GM10847 (cell line): ENCODE results near the gene PMM1.

Experiments
- POLR2A ChIP-seq: IDR thresholded peaks from 2 replicates; pipeline ENCODE4 v1.6.1; 2011; ENCODE audit not compliant: insufficient read length; ENCODE audit errors: extremely low read depth

The PMM1 gene

DNA sequence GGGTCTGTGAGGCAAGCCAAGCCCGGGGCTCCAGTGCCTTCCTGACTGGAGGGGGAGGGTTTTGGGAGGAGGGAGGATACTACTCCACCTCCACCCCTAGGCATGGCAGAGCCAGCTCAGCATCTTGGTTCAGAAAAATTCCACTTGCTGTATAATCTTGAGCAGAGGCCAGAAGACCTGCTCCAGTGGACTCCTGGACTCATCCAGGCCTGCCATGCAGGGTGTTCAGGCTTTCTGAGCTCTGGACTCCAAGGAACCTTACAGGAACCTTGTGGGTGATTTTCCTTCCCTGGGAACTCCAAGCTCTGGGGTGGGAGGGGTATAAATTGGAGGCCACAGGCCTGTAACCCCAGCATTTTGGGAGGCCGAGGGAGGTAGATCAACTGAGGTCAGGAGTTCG is 19.4 kb downstream of the PMM1 start:
- TF ChIP-seq POLR2A, result no peak

DNA sequence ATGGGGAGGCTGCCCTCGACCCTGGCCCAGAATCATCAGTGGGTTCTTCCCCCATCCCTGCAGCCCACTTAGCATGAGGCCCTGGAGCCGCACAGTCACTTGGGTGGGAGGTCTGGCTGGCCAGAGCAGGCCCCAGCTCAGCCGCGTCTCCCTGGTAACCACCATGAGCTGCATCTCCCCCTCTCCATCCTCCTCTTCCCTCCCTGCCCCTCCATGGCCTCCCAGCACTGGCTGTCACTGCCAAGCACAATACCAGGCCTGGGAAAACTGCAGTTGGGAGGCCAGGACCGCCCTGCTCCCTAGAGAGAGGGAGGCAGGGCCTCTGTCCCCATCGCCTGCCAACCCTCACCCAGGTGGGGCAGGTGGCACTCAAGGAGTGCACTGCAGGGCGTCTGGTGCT is 20.8 kb downstream of the PMM1 start:
- TF ChIP-seq POLR2A, result no peak

DNA sequence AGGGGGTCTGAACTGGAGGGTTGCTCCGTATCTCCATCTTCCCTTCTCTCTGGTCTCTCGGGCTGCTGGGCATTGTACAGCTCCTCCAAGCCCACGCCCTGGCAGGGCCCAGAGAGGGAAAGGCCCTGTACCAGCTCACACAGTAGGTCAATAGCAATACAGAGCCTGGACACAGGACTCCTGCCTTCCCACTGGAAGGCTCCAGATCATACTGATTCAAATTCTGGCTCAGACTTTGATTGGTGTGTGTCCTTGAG is 22.2 kb downstream of the PMM1 start:
- TF ChIP-seq POLR2A, result no peak

DNA sequence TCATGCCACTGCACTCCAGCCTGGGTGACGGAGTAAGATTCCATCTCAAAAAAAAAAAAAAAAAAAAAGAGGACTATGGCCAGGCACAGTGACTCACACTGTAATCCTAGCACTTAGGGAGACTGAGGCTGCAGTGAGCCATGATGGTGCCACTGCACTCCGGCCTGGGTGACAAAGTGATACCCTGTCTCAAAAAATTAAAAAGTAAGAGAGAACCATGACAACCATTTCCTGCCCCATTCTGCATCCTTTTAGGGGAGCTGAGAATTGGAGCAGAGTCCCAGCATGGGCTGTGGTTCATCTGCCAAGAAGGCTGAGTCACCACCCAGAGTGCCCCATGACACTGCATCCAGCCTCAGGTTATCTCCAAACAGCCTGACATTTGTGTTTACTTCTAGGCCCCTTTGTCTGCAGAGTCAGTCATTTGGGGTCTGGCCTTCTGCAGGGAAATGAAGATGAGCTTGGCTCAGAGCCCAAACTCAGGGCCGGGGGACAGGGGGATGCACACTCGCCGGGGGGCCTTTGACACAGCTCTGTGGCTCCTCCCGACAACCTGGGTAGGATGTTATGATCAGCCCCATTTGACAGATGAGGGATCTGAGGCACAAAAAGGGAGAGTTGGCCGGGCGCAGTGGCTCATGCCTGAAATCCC is 24.1 kb downstream of the PMM1 start:
- no peak for TF ChIP-seq POLR2A

DNA sequence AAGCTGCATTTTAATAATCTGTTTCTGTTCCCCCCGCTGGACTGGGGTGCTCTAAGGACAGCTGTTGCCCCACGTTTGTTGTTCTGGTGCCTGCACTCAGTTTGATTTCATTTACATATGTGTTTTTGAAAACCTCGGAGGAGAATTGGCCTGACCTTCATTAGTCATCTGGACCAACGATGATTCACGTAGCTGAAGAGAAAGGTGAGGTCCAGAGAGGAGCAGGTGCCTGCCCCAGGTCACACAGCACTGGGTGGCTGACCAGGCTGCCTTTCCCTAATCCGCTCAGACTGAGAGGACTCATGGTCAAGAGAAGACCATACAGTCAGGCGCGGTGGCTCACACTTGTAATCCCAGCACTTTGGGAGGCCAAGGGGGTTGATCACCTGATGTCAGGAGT is 25.1 kb downstream of the PMM1 start:
- no peak for TF ChIP-seq POLR2A

DNA sequence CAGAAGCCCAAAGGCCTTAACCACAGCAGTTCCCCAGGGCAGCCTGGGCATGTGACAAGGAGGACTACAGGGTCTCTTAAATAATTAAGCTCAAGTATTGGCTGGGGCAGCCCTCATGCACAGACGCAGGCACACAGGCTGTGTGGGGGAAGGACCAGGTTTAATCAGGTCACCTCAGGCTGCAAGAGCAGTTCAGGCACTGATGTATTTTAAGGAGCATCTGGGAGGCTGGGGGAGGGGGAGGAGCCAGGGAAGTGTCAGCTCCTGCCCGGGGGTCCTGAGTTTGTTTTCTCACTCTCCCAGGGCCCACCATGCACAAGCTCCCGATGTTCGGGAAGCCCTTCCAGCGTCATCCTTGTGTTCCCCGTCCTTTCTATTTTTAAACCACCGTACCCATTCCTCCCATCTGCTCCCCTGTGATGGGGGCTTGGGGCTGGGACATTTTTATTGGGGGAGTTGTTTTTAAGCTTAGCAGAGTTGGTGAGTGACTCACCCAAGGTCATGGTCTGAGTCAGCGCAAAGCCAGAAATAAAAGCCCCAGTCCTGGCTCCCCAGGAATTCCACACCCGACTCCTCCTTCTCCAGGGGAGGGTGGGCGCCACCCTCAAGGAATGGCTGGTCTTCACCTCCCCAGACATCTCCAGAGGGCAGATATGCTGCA is 26.5 kb downstream of the PMM1 start:
- no peak for TF ChIP-seq POLR2A

DNA sequence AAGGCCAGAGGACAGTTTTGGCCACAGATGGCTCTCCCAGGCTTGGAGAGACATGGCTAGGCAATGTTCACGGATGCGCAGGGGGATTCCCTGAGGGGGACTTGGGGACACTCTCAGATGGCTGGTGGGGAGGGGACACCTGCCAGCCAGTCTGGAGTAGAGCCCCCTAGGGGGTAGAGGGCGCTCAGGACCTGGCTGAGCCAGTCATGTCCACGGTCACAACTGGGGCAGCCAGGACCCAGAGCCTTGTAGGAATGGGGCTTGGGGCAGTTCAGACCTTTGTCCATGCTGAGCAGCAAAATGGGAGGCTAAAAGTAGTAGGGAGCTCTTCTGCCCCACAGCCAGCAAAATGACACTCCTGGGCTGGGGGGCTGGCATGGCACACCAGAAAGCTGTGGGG is 27.2 kb downstream of the PMM1 start:
- no peak for TF ChIP-seq POLR2A

DNA sequence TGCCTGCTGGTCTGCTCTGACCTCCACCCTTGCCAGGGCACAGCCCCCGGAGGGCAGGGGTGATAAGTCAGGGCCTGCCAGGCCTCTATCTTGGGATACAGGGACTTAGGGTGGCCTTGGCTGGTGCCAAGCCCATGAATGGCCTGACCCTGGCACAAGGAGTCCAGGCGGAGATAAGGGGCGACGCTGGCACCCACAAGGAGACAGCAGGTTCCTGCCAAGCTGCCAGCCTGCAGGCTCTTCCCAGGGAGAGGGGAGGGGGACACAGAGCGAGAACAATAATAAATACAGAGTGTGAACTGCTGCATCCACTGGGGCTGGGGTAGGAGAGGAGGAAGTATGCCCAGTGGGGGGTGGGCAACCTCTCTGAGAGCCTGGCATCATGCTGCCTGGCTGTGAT is 27.9 kb downstream of the PMM1 start:
- no peak for TF ChIP-seq POLR2A

DNA sequence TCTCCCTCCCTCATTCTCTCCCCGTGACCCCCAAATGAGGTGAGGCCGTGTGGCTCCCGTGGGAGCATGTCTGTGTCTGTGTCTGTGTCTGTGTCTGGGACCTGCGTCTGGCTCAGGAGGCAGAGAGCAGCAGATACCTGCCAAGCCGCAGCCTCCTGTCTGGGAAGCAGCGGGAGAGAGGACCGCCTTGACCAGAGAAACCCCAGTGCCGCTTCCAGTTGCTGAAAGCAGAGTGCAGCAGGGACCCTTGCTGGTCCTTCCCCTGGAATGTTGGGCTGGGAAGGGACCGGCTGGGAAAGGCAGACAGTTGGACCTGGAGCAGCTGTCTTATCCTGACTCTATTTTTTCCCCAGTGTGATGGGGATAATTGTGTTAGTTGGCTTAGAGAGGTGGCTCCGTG is 28.3 kb downstream of the PMM1 start:
- TF ChIP-seq POLR2A, result no peak

DNA sequence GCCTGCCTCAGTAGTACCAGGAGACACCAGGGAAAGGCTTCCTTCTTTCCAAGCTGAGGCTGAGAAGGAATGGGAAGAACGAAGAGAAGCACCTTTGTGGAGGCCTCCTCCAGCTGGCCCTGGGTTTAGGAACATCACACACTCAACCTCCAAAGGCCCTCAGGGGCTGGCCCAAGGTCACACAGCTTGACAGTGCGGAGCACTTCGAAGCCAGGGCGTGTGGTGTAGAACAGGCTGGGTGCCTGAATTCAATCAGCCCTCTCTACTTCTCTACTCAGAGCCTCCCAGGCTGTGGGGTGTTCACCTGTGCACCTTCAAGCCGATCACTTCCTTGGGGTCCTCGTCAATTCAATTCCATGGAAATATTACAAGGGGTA is 29.6 kb downstream of the PMM1 start:
- TF ChIP-seq POLR2A, result no peak

DNA sequence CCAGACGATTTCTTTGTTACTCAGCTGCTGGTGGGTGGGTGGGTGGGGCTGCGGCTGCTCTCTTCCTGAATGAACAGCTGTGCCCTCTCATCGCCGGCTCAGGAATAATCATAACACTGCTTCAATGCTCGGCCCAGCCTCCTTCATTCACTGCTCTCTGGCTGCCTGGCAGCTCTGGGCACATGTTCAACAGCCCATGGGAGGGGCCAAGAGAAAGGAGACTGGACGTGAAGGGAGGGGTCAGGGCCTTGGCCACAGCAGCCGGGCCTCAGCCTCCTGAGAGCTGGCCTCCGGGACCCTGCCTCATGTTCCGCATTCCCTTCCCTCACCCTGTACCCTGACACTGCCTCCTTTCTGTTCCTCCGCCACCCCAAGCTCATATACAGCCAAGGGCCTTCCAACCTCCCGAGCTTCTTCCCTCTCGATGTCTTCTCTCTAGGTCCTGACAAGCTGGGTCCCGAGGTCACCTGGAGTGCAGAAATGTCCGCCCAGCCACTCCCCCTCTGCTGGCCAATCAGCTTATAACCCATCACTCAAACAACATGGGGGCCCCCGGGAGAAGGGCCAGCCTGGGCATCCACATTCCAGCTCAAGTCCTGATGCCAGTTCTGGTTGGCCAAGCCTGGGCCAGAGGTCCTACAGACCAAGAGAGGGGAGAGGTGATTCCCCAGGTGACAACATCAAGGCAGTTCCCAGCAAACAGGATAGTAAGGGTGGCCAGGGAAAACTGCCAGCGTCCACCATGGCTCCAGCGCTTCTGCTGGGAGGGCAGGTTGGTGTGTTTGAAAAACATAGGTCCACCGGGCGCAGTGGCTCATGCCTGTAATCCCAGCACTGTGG is 32.0 kb downstream of the PMM1 start:
- no peak for TF ChIP-seq POLR2A

DNA sequence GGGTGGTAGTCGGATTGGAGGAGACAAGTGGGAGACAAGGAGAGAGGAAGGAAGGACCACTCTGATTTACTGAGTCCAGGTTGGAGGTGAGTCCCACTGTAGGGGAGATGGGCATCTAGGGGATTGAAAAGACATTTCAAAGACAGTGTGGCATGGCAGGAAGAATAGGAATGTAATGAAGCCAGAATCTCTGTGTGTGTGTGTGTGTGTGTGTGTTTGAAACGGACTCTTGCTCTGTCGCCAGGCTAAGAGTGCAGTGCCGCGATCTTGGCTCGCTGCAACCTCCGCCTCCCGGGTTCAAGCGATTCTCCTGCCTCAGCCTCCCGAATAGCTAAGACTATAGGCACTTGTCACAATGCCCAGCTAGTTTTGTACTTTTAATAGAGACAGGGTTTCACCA is 33.1 kb downstream of the PMM1 start:
- TF ChIP-seq POLR2A, result no peak

DNA sequence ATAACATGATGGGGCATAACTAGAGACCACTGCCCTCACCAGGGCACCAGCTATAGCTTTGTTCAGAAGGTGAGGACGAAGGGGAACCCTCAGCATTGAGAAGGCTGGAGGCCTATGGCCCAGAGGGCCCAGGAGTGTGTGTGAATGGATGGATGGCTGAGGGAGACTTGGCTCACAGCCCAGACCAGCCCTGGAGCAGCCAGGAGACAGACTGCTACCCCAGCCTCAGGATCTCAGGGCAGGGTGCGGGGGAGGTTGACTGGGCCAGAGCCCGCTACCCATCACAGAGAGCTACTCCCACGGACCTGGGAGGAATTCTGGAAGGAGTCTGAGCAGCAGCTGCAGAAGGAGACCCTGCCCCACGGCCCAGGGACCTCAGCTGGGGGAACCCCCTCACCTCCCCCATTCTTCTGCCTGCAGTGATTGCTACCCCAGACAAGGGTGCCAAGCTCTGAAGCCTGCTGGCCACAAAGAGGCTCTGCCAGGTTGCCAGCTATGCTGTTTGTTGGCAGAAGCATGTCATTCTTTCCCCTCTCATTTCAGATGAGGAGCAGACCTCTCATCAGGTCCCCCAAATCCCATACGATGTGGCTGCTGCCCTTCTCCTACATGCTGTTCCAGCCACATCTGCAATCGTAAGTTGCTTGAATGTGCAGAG is 34.2 kb downstream of the PMM1 start:
- TF ChIP-seq POLR2A, result no peak

DNA sequence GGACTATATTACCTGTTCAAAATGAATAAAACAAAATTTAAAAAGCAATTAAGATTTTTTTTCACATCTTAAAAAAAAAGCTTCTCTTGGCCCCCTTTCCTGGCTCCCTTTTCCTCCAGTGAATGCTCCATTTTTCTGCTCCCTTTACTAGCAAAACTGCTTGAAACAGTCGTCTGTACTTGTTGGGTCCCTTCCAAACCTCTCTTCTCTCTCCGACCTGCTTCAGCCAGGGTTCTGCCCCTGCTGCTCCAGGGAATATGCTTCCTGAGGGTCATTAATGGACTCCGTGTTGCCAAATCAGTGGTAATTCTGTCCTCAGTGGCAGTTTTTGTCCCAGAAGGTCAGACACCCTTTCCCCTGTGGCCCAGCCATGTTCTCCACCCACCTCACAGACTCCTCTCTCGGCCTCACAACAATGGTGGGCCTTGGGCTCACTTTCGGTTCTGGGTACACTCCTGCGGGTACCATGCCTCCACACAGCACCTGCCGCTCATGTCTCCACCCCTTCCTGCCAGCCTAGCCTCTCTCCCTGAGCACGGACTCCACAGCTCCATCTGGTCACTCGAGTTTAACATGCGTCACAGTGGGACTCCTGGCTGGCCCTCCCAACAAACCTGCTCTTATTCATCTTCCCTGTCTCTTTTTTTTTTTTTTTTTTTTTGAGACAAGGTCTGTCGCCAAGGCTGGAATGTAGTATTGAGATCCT is 37.6 kb downstream of the PMM1 start:
- TF ChIP-seq POLR2A, result no peak

DNA sequence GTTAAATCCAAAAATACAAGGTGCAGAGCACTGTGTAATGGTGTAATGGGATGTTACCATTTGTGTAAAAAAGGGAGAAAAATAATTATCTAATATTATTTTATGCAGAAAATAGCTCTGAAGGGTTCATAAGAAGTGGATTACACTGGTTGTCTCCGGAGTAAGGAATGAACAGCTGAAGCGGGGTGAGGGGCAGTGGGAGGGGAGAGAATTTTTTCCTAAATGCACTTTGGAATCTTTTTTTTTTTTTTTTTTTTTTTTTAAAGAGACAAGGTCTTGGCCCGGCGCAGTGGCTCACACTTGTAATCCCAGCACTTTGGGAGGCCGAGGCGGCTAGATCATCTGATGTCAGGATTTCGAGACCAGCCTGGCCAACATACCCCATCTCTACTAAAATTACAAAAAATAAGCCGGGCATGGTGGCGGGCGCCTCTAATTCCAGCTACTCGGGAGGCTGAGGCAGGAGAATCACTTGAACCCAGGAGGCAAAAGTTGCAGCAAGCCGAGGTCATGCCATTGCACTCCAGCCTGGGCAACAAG is 38.6 kb downstream of the PMM1 start:
- no peak for TF ChIP-seq POLR2A
